Coronary artery (tissue), 2 donors: Measurements from ENCODE around the gene MCTP1.

Experiments used
- DNase-seq: peaks from one replicate; pipeline ENCODE4 v3.0.0-alpha.2; 2017; ENCODE audit warnings: low spot score
- H3K27ac ChIP-seq, 2 donors: fragments of 200-600 bp; sonication (generic); one replicate each; pipeline ENCODE4 v1.5.1; 2016 to 2019
- H3K4me3 ChIP-seq: fragments of 200-600 bp; sonication (generic); 2 replicates; pipeline ENCODE4 v1.5.1; 2016; ENCODE audit warnings: mild to moderate bottlenecking, moderate library complexity
- CTCF ChIP-seq: fragments of 200-600 bp; sonication (generic); IDR thresholded peaks from one replicate; pipeline ENCODE4 v1.5.1; 2019; ENCODE audit warnings: antibody characterized with exemption

MCTP1 gene

GRCh38 chr5:94667937-94668336, 617.0 kb downstream of the MCTP1 start:
- no peak for TF ChIP-seq CTCF
- DNase-seq = no peak
- no peak overlapping the region for H3K4me3 ChIP-seq
- no peak overlapping the region for H3K27ac ChIP-seq

- Histone ChIP-seq H3K4me3 (no peak overlapping the region), H3K27ac (no peak overlapping the region)
- no peak for TF ChIP-seq CTCF
- no peak for DNase-seq
Observed at GRCh38 chr5:94661086-94661485, 623.8 kb downstream of the MCTP1 start.

GRCh38 chr5:94660506-94660905, 624.4 kb downstream of the MCTP1 start:
- H3K4me3 ChIP-seq = no peak overlapping the region
- TF ChIP-seq CTCF = no peak
- no peak for DNase-seq
- no peak overlapping the region for H3K27ac ChIP-seq

GRCh38 chr5:94658272-94658671, 626.6 kb downstream of the MCTP1 start:
- Histone ChIP-seq H3K27ac (no peak overlapping the region), H3K4me3 (no peak overlapping the region)
- no peak for TF ChIP-seq CTCF
- no peak for DNase-seq
